ENCODE measurements around the gene TRIM17.

The TRIM17 gene

DNA sequence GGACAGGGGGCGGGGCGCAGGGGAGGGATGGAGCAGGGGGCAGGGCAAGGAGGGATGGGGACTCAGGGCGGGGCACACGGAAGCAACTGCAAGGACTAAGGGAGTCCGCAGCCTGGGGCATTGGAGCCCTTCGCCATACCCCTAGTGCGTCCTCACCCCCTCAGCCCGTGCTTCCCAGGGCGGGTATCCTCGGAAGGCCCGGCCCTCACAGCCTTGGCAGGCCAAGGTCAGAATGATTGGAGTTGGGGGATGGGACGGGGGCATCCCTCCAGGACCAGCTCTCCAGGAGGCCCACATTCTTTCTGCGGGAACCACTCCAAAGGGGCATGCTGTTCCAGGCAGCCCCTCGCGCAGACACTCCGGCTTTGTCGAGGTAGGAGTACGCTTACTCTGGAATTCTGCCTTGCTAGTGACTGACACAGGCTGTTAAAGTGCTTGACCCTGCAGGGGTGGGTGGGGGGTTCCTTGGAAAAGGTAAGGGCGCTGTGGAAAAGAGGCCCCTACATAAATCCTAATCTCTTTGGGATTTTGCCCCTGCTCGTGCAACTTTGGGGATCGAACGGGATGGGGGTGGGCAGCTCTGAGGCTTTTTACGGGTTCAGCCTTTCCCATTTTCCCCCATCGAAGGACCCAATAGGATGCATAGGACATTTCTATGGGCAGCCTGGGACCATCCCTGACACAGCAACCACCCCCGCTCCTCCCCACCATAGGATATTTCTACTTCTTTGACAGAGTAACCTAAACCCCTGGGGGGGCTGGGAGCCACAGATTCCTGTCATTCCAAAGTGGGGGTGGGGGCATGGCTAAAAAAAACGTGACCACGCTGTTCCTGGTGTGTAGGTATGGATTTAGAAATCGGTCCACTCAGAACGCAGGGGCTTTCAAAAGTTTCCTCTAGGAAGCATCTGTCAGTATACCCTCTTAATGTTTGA is 9.3 kb downstream of the TRIM17 start:
- Histone ChIP-seq H3K79me2 (ENCODE audit: insufficient read depth, low read depth) (peaks cover 38% of the 10 kb centered on the region), H3K27me3 (ENCODE audit: insufficient read depth, low read depth) (no peaks in the 10 kb centered on the region)

DNA sequence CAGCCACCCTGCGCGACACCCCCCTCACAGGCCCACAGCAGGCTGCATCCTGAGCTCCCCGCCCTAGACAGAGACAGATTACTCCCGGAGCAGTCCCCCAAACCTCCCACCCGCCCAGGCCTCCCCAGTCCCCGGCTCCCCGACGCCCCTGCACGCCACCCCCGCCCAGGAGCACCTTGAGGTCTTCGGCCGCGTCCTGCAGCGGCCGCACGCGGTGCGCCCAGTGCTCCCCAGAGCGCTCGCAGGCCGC is 10.8 kb downstream of the TRIM17 start:
- Histone ChIP-seq H3K4me3 (IDR thresholded peaks at IDR 0.05; ENCODE audit: insufficient read depth, low read depth, low read length) (no peak overlapping the region), H3K27me3 (ENCODE audit: insufficient read depth, low read depth) (no peaks in the 10 kb centered on the region), H4K20me1 (ENCODE audit: insufficient read depth) (peaks cover 3% of the 10 kb centered on the region), H3K9ac (peak overlapping the region; percentile 88), H3K27ac (peak overlapping the region; percentile 49), H3K79me2 (ENCODE audit: insufficient read depth, low read depth) (peaks cover 41% of the 10 kb centered on the region), H3K4me1 (ENCODE audit: low read depth, poor library complexity, severe bottlenecking) (peaks cover 23% of the 10 kb centered on the region), H3K36me3 (ENCODE audit: insufficient read depth) (no peaks in the 10 kb centered on the region; the same call in 1 of the 2 replicates), H3K4me2 (peak overlapping the region; percentile 93; the same call in 1 of the 2 replicates), H2AFZ (ENCODE audit: low read depth) (no peak overlapping the region)
- no peak for TF ChIP-seq CTCF (conservative IDR thresholded peaks at IDR 0.05; ENCODE audit: low read depth, low read length)

More for the DNA sequence above, 9.3 kb downstream of the TRIM17 start:
- Histone ChIP-seq H3K4me1 (ENCODE audit: low read depth, poor library complexity, severe bottlenecking) (peaks cover 23% of the 10 kb centered on the region), H2AFZ (ENCODE audit: low read depth) (peak overlapping the region; percentile 64), H3K4me3 (IDR thresholded peaks at IDR 0.05; ENCODE audit: insufficient read depth, low read depth, low read length) (peak overlapping the region; percentile 75), H3K27ac (no peak overlapping the region), H4K20me1 (ENCODE audit: insufficient read depth) (peaks cover 3% of the 10 kb centered on the region), H3K4me2 (peak overlapping the region; percentile 90), H3K9ac (peak overlapping the region; percentile 36; the same call in 1 of the 2 replicates), H3K36me3 (ENCODE audit: insufficient read depth) (no peaks in the 10 kb centered on the region; the same call in 1 of the 2 replicates)
- TF ChIP-seq CTCF (conservative IDR thresholded peaks at IDR 0.05; ENCODE audit: low read depth, low read length) = no peak

- Histone ChIP-seq H3K4me3 (IDR thresholded peaks at IDR 0.05; ENCODE audit: insufficient read depth, low read depth, low read length) (no peak overlapping the region), H3K27me3 (ENCODE audit: insufficient read depth, low read depth) (no peaks in the 10 kb centered on the region), H3K9ac (peak overlapping the region; percentile 88; the same call in 1 of the 2 replicates), H4K20me1 (ENCODE audit: insufficient read depth) (peaks cover 3% of the 10 kb centered on the region), H3K36me3 (ENCODE audit: insufficient read depth) (no peaks in the 10 kb centered on the region; the same call in 1 of the 2 replicates), H3K79me2 (ENCODE audit: insufficient read depth, low read depth) (peaks cover 41% of the 10 kb centered on the region), H3K27ac (peak overlapping the region; percentile 27; the same call in 1 of the 2 replicates), H3K4me1 (ENCODE audit: low read depth, poor library complexity, severe bottlenecking) (peaks cover 23% of the 10 kb centered on the region), H3K4me2 (peak overlapping the region; percentile 93), H2AFZ (ENCODE audit: low read depth) (no peak overlapping the region)
- no peak for TF ChIP-seq CTCF (conservative IDR thresholded peaks at IDR 0.05; ENCODE audit: low read depth, low read length)
These were observed 11.3 kb downstream of the TRIM17 start for GRCh38 chr1:228405200-228405978.

DNA sequence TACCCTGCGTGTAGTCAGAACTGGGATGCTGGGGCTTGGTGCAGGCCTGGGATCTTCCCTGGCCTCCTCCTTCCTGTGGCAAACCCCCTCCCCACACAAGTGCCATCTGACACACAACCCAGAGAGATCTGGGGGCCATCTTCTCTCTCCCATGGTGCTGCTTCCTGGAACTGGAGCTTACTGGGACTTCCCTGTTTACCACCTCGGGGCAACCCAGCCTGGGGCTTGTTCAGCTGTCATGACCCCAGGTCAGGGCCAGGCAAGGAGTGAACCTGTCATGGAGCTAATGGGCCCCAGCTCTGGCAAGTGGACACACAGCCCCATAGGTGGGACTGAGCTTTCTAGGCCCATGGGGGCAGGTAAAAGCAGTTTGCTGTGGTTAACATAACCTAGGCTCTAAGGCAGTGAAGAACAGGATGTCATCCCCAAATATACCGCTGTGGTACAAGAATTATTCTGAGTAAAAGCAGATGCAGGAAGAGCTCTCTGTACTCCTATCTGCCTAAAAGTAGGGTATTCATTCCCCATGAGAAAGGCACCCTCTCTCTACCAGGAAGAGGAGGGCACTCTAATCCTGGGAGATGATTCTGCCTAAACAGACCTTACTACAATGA is 12.4 kb downstream of the TRIM17 start:
- H3K4me3 ChIP-seq (IDR thresholded peaks at IDR 0.05; ENCODE audit: insufficient read depth, low read depth, low read length) = no peak overlapping the region

More for the DNA sequence above, 12.4 kb downstream of the TRIM17 start:
- TF ChIP-seq CTCF (conservative IDR thresholded peaks at IDR 0.05; ENCODE audit: low read depth, low read length) = no peak
- Histone ChIP-seq H4K20me1 (ENCODE audit: insufficient read depth) (peaks cover 3% of the 10 kb centered on the region), H3K36me3 (ENCODE audit: insufficient read depth) (no peaks in the 10 kb centered on the region; the same call in 1 of the 2 replicates), H3K4me1 (ENCODE audit: low read depth, poor library complexity, severe bottlenecking) (peaks cover 23% of the 10 kb centered on the region), H3K79me2 (ENCODE audit: insufficient read depth, low read depth) (peaks cover 41% of the 10 kb centered on the region), H3K27me3 (ENCODE audit: insufficient read depth, low read depth) (no peaks in the 10 kb centered on the region), H3K9ac (no peak overlapping the region), H2AFZ (ENCODE audit: low read depth) (no peak overlapping the region), H3K27ac (no peak overlapping the region), H3K4me2 (peak overlapping the region; percentile 93)

Data from KMS-11 (cell line).